ENCODE measurements around the gene NUMBL. TPM values are rescaled to one million over a fixed set of nuclear protein-coding genes. Genes with fewer than 3 reads are reported as not detected.
"Not testable (repeated sequence)": the region's sequence is repeated elsewhere in the genome, so short reads cannot be mapped to it uniquely, and the experiment has no call there.

Gene NUMBL
- total and polyA plus RNA-seq, 2 experiments from 2014 or later: 15.7 to 32.1 TPM

GRCh38 chr19:40650749-40651305, 39.6 kb downstream of the NUMBL start:
- H3K4me1 ChIP-seq (ENCODE audit: insufficient read depth): peaks cover 8% of the 10 kb centered on the region
- no peaks in the 10 kb centered on the region for H3K9me3 ChIP-seq (ENCODE audit: low read depth)
- H4K20me1 ChIP-seq (ENCODE audit: insufficient read depth, poor library complexity, severe bottlenecking): no peaks in the 10 kb centered on the region
- TF ChIP-seq CTCF (IDR thresholded peaks at IDR 0.05; ENCODE audit: poor library complexity) (no peak), EZH2phosphoT487 (IDR thresholded peaks at IDR 0.05; ENCODE audit: low read depth, severe bottlenecking, unreplicated experiment) (no peak), EZH2 (IDR thresholded peaks at IDR 0.05; ENCODE audit: borderline replicate concordance) (no peak)
- 93% methylated on average over 8 of the region's 8 CpGs for WGBS (ENCODE audit: low lambda C conversion rate, missing lambda C conversion rate)
- H3K4me2 ChIP-seq: no peak overlapping the region
- no peaks in the 10 kb centered on the region for H3K36me3 ChIP-seq (replicated peaks; ENCODE audit: insufficient read depth, low read depth)
- H3K27me3 ChIP-seq: no peaks in the 10 kb centered on the region
- H2AFZ ChIP-seq: no peak overlapping the region
- peak overlapping the region; percentile 68 for H3K27ac ChIP-seq
- DNase-seq (ENCODE audit: low spot score): no peak
- H3K9me2 ChIP-seq (replicated peaks; ENCODE audit: insufficient read depth): no peaks in the 10 kb centered on the region
- H3K4me3 ChIP-seq: no peak overlapping the region
- H3K79me2 ChIP-seq: no peaks in the 10 kb centered on the region

- H3K4me2 ChIP-seq; H3K36me3 ChIP-seq (replicated peaks; ENCODE audit: insufficient read depth, low read depth); H3K27me3 ChIP-seq; DNase-seq (ENCODE audit: low spot score); H4K20me1 ChIP-seq (ENCODE audit: insufficient read depth, poor library complexity, severe bottlenecking); H3K4me3 ChIP-seq; H3K9me2 ChIP-seq (replicated peaks; ENCODE audit: insufficient read depth); H2AFZ ChIP-seq; H3K9me3 ChIP-seq (ENCODE audit: low read depth); H3K79me2 ChIP-seq: not testable (repeated sequence)
- H3K27ac ChIP-seq: peak overlapping the region; percentile 12
- peaks cover 11% of the 10 kb centered on the region for H3K4me1 ChIP-seq (ENCODE audit: insufficient read depth)
- WGBS (ENCODE audit: low lambda C conversion rate, missing lambda C conversion rate): 84% methylated on average over 9 of the region's 9 CpGs
Observed at GRCh38 chr19:40649903-40650675, 40.4 kb downstream of the NUMBL start.

DNA sequence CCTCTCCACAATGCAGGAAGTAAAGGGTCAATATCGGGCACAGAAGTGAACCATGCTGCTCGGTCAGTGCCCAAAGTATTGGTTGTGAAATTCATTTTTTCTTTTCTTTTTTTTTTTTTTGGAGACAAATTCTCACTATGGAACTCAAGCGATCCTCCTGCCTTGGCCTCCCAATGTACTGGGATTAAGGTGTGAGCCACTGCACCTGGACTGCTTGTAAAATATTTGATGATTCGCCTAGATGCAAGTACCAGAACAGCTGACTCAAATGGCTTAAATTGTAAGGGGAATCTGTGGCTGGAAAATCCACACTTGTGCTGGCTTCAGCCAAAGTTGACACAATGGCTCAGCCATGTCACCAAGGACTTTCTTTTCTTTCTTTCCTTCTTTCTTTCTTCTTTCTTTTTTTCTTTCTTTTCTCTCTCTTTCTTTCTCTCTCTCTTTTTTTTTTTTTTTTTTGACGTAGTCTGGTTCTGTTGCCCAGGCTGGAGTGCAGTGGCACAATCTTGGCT, 43.7 kb downstream of the NUMBL start:
- no peaks in the 10 kb centered on the region for H3K79me2 ChIP-seq
- H3K4me1 ChIP-seq (ENCODE audit: insufficient read depth): peaks cover 12% of the 10 kb centered on the region
- no peaks in the 10 kb centered on the region for H3K36me3 ChIP-seq (replicated peaks; ENCODE audit: insufficient read depth, low read depth)
- no peaks in the 10 kb centered on the region for H4K20me1 ChIP-seq (ENCODE audit: insufficient read depth, poor library complexity, severe bottlenecking)
- no peaks in the 10 kb centered on the region for H3K27me3 ChIP-seq
- WGBS (ENCODE audit: low lambda C conversion rate, missing lambda C conversion rate): 82% methylated on average over 5 of the region's 5 CpGs
- H3K9me2 ChIP-seq (replicated peaks; ENCODE audit: insufficient read depth): no peaks in the 10 kb centered on the region
- H3K4me3 ChIP-seq: no peak overlapping the region
- TF ChIP-seq EZH2 (IDR thresholded peaks at IDR 0.05; ENCODE audit: borderline replicate concordance) (no peak), CTCF (IDR thresholded peaks at IDR 0.05; ENCODE audit: poor library complexity) (no peak), EZH2phosphoT487 (IDR thresholded peaks at IDR 0.05; ENCODE audit: low read depth, severe bottlenecking, unreplicated experiment) (no peak)
- no peak for DNase-seq (ENCODE audit: low spot score)
- no peaks in the 10 kb centered on the region for H3K9me3 ChIP-seq (ENCODE audit: low read depth)
- H3K4me2 ChIP-seq: peak overlapping the region; percentile 23
- peak overlapping the region; percentile 80 for H3K27ac ChIP-seq
- no peak overlapping the region for H2AFZ ChIP-seq

DNA sequence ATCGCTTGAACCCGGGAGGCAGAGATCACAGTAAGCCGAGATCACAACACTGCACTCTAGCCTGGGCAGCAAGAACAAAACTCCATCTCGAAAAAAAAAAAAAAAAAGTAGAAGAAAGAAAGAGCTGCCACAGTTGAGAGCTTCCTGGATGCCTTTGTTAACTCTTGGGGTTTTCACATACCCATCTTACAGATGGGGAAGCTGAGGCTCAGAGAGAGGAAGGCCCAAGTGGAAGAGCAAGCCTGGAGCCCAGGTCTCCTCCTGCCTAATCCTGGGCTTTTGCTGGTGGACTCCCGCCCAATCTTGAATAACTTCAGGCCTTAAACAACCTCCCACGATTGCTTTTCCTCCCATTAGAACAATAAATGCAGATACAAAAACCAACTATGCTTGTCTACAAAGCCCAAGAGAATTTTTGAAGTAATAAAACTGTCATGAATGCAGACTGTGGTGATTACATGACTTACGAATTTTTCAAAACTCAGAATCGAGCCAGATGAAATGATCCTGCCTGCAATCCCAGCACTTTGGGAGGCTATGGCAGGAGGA, 47.6 kb downstream of the NUMBL start:
- Histone ChIP-seq H3K4me3 (no peak overlapping the region), H3K9me2 (replicated peaks; ENCODE audit: insufficient read depth) (no peaks in the 10 kb centered on the region), H2AFZ (no peak overlapping the region), H3K4me2 (no peak overlapping the region), H3K4me1 (ENCODE audit: insufficient read depth) (peaks cover 23% of the 10 kb centered on the region), H3K27me3 (no peaks in the 10 kb centered on the region), H4K20me1 (ENCODE audit: insufficient read depth, poor library complexity, severe bottlenecking) (no peaks in the 10 kb centered on the region), H3K79me2 (no peaks in the 10 kb centered on the region), H3K36me3 (replicated peaks; ENCODE audit: insufficient read depth, low read depth) (no peaks in the 10 kb centered on the region), H3K9me3 (ENCODE audit: low read depth) (no peaks in the 10 kb centered on the region), H3K27ac (no peak overlapping the region)
- WGBS (ENCODE audit: low lambda C conversion rate, missing lambda C conversion rate): 80% methylated on average over 8 of the region's 8 CpGs
- TF ChIP-seq EZH2phosphoT487 (IDR thresholded peaks at IDR 0.05; ENCODE audit: low read depth, severe bottlenecking, unreplicated experiment): no peak
- no peak for TF ChIP-seq CTCF (IDR thresholded peaks at IDR 0.05; ENCODE audit: poor library complexity)
- no peak for TF ChIP-seq EZH2 (IDR thresholded peaks at IDR 0.05; ENCODE audit: borderline replicate concordance)
- no peak for DNase-seq (ENCODE audit: low spot score)
